VCaP (cell line): ENCODE data around the gene FERMT3.

Source experiments
- H3K27ac ChIP-seq: fragments of 450-650 bp; 2 replicates; pipeline ENCODE4 v1.5.1; 2017
- CTCF ChIP-seq: fragments of 450-650 bp; conservative IDR thresholded peaks from 2 replicates; pipeline ENCODE4 v1.5.1; 2017; ENCODE audit warnings: mild to moderate bottlenecking, moderate library complexity

The FERMT3 gene

GRCh38 chr11:64165842-64166635 lies 40.5 kb upstream of the FERMT3 start, which contains the start of gene MACROD1:
Gene MACROD1, minus strand, starts transcription at chr11:64166113. Its CDS starts 119 bp downstream, at chr11:64165994.
- H3K27ac ChIP-seq = peak within 1 kb of the TSS; percentile 100
- peak; percentile 45 for TF ChIP-seq CTCF

GRCh38 chr11:64170419-64170818 lies 36.1 kb upstream of the FERMT3 start:
- H3K27ac ChIP-seq = no peak overlapping the region
- TF ChIP-seq CTCF = no peak

- TF ChIP-seq CTCF = no peak
- H3K27ac ChIP-seq = no peak overlapping the region
These were observed 32.7 kb upstream of the FERMT3 start for GRCh38 chr11:64173616-64174355.

GRCh38 chr11:64176751-64177150 lies 29.8 kb upstream of the FERMT3 start:
- TF ChIP-seq CTCF = no peak
- H3K27ac ChIP-seq = no peak overlapping the region

GRCh38 chr11:64178203-64178602 lies 28.3 kb upstream of the FERMT3 start:
- H3K27ac ChIP-seq = no peak overlapping the region
- TF ChIP-seq CTCF = no peak

- no peak overlapping the region for H3K27ac ChIP-seq
- no peak for TF ChIP-seq CTCF
These were observed 27.4 kb upstream of the FERMT3 start for GRCh38 chr11:64178951-64179639.

- peak overlapping the region; percentile 15; the same call in 1 of the 2 replicates for H3K27ac ChIP-seq
- no peak for TF ChIP-seq CTCF
These were observed 25.6 kb upstream of the FERMT3 start for GRCh38 chr11:64180891-64181290.
